ENCODE measurements around the gene CYP4B1.
"Not testable (repeated sequence)": the region's sequence is repeated elsewhere in the genome, so short reads cannot be mapped to it uniquely, and the experiment has no call there.

CYP4B1 gene

GRCh38 chr1:46835469-46835868 is 36.6 kb downstream of the CYP4B1 start:
- H3K27me3 ChIP-seq (ENCODE audit: control insufficient read depth in 1 of 2, insufficient read depth in 2 of 2, low read length in 2 of 2); H3K36me3 ChIP-seq (ENCODE audit: control insufficient read depth in 2 of 2, insufficient read depth in 2 of 2, low read length in 2 of 2); H3K9ac ChIP-seq (ENCODE audit: low read length in 2 of 2); H3K4me1 ChIP-seq (ENCODE audit: control insufficient read depth, insufficient read depth, low read length); H3K4me3 ChIP-seq (ENCODE audit: low read length in 2 of 2); H3K9me3 ChIP-seq (ENCODE audit: control insufficient read depth in 2 of 2, low read length in 2 of 2); H3K27ac ChIP-seq (ENCODE audit: low read length): not testable (repeated sequence)

DNA sequence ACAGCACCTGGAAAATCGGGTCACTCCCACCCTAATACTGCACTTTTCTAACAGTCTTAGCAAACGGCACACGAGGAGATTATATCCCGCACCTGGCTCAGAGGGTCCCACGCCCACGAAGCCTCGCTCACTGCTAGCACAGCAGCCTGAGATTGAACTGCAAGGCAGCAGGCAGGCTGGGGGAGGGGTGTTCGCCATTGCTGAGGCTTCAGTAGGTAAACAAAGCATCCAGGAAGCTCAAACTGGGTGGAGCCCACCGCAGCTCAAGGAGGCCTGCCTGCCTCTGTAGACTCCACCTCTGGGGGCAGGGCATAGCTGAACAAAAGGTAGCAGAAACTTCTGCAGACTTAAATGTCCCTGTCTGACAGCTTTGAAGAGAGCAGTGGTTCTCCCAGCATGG is 47.5 kb downstream of the CYP4B1 start:
- not testable (repeated sequence) for H3K36me3 ChIP-seq (ENCODE audit: control insufficient read depth in 2 of 2, insufficient read depth in 2 of 2, low read length in 2 of 2); H3K4me3 ChIP-seq (ENCODE audit: low read length in 2 of 2); H3K4me1 ChIP-seq (ENCODE audit: control insufficient read depth, insufficient read depth, low read length)

DNA sequence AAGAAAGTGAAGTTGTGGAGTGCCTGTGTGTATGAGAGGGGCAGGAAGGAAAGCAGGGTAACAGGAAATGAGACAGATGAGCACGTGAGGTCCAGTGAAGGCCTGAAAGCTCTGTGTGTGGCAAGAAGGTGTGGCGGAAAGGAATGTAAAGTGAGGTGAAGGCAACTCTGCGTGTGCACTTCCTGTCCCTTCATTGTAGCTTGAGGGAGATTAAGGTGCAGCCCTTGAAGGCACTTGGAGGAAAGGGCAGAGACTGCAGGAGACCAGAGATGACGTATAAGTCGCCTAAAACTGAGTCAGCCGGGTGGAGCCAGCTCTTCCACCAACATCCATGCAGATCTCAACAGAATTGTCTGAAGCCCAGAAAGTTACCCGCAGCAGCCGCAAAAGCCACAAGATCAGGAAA is 58.8 kb downstream of the CYP4B1 start:
- H3K27ac ChIP-seq (ENCODE audit: low read length); H3K4me1 ChIP-seq (ENCODE audit: control insufficient read depth, insufficient read depth, low read length); H3K27me3 ChIP-seq (ENCODE audit: control insufficient read depth in 1 of 2, insufficient read depth in 2 of 2, low read length in 2 of 2); H3K36me3 ChIP-seq (ENCODE audit: control insufficient read depth in 2 of 2, insufficient read depth in 2 of 2, low read length in 2 of 2); H3K9ac ChIP-seq (ENCODE audit: low read length in 2 of 2); H3K9me3 ChIP-seq (ENCODE audit: control insufficient read depth in 2 of 2, low read length in 2 of 2); H3K4me3 ChIP-seq (ENCODE audit: low read length in 2 of 2): not testable (repeated sequence)

More for the DNA sequence above, 47.5 kb downstream of the CYP4B1 start:
- H3K27me3 ChIP-seq (ENCODE audit: control insufficient read depth in 1 of 2, insufficient read depth in 2 of 2, low read length in 2 of 2); H3K9ac ChIP-seq (ENCODE audit: low read length in 2 of 2); H3K27ac ChIP-seq (ENCODE audit: low read length); H3K9me3 ChIP-seq (ENCODE audit: control insufficient read depth in 2 of 2, low read length in 2 of 2): not testable (repeated sequence)

- H3K4me3 ChIP-seq (ENCODE audit: low read length in 2 of 2): no peak overlapping the region
- no peaks in the 10 kb centered on the region for H3K27me3 ChIP-seq (ENCODE audit: control insufficient read depth in 1 of 2, insufficient read depth in 2 of 2, low read length in 2 of 2)
- peaks cover 0 to 4% of the 10 kb centered on the region in 2 donors for H3K9me3 ChIP-seq (ENCODE audit: control insufficient read depth in 2 of 2, low read length in 2 of 2)
- no peak overlapping the region for H3K27ac ChIP-seq (ENCODE audit: low read length)
- H3K9ac ChIP-seq (ENCODE audit: low read length in 2 of 2): no peak overlapping the region
- H3K36me3 ChIP-seq (ENCODE audit: control insufficient read depth in 2 of 2, insufficient read depth in 2 of 2, low read length in 2 of 2): no peaks in the 10 kb centered on the region
- no peaks in the 10 kb centered on the region for H3K4me1 ChIP-seq (ENCODE audit: control insufficient read depth, insufficient read depth, low read length)
Observed at GRCh38 chr1:46862348-46862747, 63.5 kb downstream of the CYP4B1 start.
